CD1c-positive myeloid dendritic cell (primary cell): ENCODE data around the gene GGT7.
"Not testable (repeated sequence)": the region's sequence is repeated elsewhere in the genome, so short reads cannot be mapped to it uniquely, and the experiment has no call there.

Experiments
- DNase-seq: peaks from one replicate; pipeline ENCODE4 v3.0.0-alpha.2; 2016; ENCODE audit errors: extremely low spot score

Gene GGT7, protein sequence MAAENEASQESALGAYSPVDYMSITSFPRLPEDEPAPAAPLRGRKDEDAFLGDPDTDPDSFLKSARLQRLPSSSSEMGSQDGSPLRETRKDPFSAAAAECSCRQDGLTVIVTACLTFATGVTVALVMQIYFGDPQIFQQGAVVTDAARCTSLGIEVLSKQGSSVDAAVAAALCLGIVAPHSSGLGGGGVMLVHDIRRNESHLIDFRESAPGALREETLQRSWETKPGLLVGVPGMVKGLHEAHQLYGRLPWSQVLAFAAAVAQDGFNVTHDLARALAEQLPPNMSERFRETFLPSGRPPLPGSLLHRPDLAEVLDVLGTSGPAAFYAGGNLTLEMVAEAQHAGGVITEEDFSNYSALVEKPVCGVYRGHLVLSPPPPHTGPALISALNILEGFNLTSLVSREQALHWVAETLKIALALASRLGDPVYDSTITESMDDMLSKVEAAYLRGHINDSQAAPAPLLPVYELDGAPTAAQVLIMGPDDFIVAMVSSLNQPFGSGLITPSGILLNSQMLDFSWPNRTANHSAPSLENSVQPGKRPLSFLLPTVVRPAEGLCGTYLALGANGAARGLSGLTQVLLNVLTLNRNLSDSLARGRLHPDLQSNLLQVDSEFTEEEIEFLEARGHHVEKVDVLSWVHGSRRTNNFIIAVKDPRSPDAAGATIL

DNA sequence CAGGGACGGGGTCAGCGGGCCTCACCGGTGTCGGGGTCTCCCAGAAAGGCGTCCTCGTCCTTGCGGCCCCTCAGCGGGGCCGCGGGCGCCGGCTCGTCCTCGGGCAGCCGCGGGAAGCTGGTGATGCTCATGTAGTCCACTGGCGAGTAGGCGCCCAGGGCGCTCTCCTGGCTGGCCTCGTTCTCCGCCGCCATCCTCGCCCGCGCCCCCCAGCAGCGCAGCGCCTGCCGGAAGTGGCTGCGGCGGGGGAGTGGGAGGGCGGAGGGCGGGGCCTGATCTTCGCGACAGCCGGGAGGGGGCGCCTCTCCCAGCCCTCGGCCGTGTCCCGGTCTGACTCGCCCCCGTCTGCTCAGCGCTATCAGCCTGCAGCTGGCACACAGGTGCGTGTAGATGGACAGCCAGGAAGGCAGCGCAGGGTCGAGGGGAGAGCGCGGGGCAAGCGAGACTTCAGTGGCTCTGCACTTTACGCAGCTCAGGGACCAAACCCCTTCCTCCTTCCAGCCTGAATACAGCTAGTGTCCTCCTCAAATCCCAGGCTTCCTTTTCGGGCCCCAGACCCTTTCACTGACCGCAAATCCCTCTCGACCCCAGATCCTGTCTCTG is at the start of gene GGT7:
Gene GGT7 (minus strand): TSS at position 235 of the 603 bp plus-strand sequence. CDS start 41 bp downstream, at position 194.
- peak; percentile 86 for DNase-seq

DNA sequence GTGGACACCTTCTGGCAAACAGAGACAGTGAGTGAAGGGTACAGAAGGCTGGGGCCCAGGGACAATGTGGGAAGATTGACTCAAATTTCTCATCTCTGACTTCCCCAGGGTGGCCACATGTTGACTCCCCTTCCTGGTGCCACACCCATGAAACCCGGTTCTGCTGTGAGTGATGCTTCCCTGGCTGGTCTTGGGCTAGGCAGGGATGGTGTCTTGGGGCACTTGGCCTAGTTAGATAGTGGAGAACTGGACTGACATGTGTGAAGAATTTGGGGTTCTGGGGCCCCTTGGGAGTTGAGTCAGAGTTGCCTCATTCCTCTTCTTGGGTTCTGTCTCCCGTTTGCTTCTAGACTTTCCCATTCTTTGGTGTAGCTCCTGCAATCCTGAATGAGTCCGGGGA is 48.8 kb upstream of the GGT7 start:
- no peak for DNase-seq

DNA sequence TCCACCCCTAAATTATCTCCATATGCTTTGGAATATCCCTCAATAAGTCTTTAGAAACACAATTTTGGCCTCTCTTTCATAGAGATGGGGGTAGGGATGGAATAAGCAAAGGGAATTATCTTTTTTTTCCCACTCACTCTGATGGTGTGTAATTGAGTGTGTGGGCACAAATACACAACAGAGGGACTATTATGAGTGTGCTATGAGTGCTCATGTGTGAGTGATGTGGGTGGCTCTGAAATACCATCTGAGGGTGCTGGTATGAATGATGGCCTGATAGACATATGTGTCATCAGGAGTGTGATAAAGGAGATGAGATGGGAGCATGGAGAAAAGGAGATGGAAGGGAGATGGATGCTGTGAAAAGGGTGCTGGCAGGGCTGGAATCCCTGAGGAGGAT is 47.4 kb upstream of the GGT7 start:
- no peak for DNase-seq

DNA sequence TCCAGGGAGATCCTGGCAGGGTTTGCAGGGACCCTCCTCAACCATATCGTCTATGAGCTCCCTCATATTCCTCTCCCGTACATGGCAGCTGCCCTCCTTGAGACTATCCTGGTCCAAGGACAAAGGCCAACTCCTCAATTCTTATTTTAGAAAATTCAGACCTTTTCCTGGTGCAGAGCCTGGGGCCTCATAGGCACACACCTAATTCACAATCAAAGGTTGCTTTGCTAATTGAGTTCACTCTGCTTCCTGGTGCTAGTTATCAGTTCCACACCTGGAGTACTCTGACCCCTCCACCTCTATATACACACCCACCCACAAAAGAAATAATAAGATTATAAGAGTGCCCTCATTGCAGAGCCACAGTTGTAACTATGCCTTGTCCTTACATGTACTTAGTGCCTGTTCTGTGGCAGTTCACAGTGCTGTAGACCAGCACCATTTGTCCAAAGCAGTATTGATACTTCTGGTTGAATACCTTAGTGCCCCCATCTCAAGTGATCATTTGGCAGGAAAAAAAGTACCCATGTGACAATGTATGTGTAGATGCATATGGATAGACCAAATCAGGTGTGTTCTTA is 44.2 kb upstream of the GGT7 start:
- no peak for DNase-seq

DNA sequence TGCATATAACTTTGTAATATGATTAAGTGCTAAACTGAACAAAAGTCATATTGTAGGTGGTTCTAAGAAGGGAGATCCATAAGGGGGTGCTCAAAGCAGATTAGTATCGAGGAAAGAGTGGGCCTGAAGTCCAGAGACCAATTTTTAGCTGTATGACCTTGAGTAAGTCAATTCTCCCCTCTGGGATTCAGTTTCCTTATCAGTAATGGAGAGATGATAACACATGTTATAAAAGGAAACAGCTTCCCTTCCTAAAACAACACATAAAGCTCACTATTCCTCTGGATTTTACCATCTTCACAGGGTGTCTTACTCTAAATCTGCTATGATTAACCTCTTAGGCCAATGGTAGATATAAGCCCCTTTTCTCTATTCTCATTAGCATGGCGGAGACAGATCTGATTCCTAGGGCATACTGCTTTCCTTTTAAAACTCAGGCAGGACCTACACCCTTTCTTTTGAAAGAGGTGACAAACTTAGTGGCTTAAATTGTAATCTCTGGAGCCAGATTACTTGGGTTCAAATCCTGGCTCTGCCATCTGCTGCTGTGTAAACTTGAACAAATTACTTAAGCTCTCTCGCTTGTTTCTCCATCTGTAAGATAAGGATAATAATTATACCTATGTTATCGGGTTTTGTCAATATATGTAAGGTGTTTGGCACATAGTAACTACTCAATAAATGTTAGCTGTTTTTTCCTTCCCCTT is 43.2 kb upstream of the GGT7 start:
- DNase-seq: no peak

DNA sequence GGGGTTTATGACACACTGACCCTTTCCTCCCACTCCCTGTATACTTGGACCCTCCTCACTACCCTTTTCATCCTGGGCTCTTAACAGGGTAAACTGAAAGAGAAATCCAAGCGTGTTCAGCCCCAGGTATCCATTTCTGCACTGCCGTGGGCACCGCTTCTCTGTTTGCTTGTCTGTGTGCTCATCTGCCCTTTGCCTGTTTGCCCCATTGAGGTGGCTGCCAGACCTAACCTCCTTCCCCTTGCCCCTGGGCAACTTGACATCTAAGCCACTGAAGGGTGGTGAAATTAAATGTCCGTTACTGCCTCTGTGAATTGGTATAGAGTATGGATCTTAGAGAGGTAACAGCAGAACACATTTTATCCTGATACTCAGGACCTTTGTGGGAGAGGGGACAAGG is 42.5 kb upstream of the GGT7 start:
- DNase-seq: no peak

DNA sequence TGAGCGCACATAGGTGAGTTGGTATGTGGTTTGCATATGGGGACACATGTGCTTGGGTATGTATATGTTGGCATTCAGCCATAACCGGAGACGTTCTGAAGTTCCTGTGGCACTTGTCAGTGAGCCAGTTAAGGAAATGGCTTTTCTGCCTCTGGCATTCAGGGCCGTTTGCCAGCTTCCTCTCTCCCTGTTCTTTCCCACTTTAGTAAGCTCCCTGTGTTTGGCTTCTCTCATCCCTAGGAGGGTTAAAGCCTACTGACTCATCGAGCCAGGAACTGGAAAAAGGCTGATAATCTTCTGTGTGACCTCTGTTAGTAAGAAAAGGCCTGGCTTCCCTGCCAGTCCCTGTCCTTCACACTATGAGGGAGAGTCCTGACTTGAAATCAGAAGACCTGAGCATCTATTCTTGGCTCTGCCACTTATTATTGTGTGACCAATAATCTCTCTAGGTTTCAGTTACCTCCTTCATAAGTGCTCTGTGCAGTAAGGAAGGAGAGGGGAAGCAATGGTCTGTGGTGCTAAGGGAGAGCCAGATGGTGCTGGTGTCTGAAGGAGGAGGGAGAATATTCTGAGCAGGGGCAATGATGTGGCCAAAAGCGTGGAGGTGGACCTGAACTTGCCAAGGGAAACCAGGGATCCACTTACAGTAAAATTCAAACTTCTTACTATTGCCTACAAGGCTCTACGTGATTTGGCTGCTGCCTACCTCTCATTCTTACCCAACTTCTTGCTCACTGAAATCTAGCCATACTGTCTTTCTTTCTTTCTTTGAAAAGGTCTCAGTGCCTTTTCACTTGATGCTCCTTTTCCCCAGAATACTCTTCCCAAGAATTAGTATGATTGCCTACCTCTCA is 35.2 kb upstream of the GGT7 start:
- DNase-seq: peak; percentile 14

DNA sequence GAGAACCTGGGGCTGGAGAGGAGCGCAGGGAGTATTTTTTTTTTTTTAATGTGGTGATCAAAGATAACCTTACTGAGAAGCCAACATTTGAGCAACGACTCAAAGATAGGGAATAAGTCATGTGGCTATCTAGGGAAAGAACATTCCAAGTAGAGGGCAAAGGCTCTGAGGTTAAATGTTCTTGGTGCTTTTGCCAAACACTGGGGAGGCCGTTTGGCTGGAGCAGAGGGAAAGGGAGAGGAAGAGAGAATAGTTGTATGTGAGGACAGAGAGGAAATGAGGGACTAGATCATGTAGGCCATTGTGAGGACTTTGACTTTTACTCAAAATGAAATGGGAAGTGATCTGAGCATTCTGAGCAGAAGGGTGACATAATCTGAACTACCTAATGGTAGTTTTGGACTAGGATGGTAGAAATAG is 31.6 kb upstream of the GGT7 start:
- peak; percentile 58 for DNase-seq

DNA sequence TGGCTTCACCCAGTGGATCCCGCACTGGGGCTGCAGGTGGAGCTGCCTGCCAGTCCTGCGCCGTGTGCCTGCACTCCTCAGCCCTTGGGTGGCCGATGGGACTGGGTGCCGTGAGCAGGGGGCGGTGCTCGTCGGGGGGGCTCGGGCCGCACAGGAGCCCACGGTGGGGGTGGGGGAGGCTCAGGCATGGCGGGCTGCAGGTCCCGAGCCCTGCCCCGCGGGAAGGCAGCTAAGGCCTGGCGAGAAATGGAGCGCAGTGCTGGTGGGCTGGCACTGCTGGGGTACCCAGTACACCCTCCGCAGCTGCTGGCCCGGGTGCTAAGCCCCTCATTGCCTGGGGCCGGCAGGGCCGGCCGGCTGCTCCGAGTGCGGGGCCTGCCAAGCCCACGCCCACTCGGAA is 26.1 kb upstream of the GGT7 start:
- not testable (repeated sequence) for DNase-seq

DNA sequence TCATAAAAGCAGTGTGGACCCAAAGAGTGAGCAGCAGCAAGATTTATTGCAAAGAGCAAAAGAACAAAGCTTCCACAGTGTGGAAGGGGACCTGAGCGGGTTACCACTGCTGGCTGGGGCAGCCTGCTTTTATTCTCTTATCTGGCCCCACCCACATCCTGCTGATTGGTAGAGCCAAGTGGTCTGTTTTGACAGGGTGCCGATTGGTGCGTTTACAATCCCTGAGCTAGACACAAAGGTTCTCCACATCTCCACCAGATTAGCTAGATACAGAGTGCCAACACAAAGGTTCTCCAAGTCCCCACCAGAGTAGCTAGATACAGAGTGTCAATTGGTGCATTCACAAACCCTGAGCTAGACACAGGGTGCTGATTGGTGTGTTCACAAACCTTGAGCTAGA is 25.5 kb upstream of the GGT7 start:
- DNase-seq: not testable (repeated sequence)

DNA sequence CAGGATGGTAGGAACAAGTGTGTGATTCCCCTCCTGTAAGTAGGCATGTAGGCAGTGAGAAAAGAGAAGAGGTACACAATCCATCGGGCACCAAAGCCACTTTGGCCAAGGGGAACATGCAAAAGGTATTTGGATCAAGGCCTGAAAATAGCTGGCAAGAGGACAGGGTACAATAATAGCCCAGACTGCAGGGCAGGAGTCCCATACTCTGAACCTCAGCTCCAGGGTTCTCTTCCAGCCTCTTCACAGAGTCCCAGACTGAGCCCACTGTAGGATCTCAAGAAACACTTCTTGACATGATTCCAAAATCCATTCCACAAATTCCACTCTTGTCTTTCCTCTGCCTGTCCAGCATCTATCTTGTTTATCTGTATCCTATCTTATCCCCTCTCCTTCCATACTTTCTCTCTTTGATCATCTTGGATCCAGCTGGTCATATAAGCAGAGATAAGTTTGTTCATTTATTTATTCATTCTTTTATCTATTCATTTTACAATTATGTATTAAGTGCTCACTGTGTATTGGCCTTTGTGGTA is 23.5 kb upstream of the GGT7 start:
- no peak for DNase-seq

DNA sequence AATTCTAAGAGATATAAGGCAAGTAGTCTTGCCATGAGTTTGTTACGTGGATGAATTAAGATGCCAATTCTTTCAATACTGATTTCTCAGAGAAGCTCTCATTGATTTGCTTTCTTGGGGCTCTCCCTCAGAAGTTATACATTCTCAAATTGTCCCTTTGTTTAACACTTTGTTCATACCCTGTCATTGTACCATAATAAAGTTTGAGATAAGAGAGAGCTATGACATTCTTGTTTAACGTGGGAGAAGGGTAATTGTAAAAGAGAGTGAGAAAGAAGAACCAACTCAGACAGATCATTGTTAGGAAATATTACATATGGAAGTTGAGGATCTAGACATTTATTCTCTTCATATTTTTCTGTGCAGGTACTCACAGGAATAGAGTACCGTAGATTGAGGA is 22.8 kb upstream of the GGT7 start:
- DNase-seq: no peak

DNA sequence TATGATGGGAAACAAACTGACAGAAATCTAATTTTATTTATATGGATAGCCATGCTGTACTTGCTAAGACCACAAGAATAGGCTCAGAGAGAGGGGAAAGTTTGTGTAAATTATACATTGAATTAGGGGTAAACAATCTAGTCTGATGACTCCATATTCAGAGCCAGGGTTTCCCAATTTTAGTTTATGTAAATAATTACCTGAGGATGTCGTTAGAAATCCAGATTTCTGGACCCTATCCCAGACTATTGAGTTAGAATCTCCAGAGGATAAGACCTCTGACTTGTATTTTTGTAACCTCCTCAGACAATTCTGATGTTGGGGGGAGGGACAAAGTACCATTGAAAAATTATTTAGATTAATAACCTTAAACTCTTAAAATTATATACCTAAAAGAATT is 22.1 kb upstream of the GGT7 start:
- no peak for DNase-seq

DNA sequence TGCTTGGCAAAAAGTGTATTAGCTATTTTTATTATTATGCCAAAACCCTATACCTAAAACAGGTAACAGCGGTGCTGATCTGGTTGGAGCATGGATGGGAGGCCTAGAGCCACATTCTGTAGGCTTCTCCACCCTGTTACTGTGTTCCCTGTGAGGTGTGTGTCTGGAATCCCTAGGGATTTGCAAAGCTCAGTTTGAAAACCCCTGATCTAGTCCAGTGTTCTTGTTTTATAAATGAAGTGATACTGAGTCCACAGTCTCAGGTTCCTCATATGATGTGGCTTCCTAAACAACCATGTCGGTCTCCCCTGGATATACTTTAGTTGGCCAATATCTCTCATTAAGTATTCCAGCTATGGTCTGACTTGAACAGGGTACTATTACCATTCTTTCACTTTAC is 20.0 kb upstream of the GGT7 start:
- DNase-seq: peak; percentile 44

DNA sequence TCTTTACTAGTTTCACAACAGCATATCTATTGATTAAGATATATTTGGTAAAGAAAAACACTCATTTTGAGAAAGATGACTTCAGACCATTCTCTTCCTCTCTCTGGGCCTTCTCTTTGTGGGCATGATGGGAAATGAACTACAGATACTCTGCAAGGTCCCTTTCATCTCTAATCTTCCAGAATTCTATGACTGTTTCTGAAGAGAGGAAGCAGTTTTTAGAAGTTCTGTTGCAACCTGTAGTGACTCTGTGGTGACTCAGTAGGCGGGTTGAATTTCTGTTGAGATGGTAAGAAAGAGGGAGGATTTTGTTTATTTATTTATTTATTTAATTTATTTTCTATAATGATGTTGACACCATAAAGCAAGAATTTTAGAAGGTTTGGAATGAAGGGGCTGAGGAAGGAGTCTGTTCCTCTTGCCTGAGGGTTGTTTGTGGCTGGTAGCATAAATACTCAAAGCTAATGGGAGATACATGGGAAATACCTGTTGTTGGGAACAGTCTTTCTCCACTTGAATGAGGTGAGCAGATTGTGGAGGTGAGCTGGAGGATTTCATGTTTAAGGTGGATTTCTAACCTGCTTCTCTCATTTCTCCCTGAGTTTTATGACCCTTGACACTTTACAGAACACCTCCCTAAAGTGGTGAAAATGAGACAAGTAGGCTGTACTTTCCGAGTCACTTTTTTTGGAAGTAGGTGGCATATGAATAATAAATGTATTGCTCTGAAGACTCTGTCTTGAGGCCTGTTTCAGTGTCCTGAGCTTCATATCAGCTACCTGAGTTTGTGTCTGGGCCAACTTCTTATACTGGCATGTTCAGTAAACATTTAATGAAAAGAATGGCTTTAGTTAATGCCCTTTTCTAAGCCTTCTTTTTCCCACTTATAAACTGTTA is 18.8 kb upstream of the GGT7 start:
- DNase-seq: peak; percentile 88

DNA sequence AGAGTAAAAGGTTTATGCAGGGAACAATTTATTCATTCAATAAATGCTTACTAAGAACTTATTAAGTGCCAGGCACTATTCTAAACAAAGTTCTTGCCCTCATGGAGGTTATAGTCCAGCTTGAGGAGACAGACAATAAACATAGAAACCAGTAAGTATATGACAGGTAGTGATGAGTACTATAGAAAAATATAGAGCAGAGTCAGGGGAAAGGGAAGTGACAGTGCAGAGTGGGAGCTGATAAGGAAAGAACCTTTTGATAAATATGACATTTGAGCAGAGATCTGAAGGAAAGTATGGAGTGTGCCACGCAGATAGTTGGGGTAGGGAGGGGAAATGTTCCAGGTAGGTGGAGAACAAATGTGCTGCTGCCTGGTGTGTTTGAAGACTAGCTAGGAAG is 15.8 kb upstream of the GGT7 start:
- DNase-seq: no peak

DNA sequence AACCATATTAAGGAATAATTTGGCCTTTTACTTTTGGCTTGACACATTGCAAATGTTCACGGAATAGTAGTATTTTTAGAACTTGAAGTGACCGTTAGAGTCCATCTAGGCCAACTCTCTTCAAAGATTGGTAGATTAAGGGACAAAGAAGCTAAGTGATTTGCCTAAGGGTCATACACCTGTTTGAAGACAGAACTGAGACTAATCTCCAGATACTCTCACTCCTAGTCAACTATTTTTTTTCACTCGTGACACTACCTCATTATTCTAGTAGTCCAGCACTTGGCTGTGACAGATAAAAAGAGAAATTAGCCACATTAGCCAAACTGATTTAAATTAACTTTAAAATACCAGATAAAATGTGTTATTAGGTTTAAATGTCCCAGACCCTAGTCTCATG is 14.4 kb upstream of the GGT7 start:
- DNase-seq: no peak

DNA sequence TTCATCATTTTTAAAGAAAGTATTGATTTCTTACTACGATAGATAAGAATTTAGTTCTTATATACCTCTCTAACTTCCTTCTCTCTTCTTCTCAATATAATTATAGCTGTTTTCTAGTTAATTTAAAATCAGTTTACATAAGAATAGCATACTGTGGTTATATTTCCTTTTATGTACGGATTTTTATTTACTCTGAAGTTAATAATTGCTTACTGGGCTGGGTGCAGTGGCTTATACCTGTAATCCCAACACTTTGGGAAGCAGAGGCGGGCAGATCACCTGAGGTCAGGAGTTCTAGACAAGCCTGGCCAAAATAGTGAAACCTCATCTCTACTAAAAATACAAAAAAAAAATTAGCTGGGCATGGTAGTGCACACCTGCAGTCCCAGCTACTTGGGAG is 13.5 kb upstream of the GGT7 start:
- no peak for DNase-seq

DNA sequence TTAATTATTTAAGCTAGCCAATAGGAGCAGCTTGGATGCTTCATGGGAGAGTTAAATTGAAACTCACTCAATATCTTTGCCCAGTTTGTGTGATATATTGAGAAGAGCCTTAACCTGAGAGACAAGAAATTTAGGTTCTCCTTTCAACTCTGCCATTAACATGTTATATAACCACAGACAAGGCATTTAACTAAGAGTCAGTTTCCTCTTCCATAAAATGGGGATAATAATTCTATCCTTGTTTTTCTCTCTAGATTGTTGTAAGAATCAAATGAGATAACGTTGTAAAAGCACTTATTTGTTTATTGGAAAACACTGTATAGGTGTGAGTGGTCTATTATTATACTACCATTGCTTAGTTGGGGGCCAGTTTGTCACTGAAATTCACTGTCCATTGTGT is 11.6 kb upstream of the GGT7 start:
- no peak for DNase-seq

DNA sequence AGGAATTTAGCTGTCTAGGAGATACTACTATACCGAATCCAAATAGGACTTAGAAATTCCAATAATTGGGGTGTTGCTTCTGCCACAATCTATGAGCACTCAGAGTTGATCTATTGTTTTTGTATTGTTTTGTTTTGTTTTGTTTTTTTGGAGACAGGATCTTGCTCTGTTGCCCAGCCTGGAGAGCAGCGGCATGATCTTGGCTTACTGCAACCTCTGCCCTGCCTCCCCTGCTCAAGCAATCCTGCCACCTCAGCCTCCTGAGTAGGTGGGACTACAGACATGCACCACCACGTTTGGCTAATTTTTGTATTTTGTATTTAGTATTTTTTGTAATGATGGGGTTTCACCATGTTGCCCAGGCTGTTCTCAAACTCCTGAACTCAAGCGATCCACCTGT is 11.2 kb upstream of the GGT7 start:
- DNase-seq: no peak
